Measurements from ENCODE around the gene GYG2. TPM values are rescaled to one million over a fixed set of nuclear protein-coding genes. Genes with fewer than 3 reads are reported as not detected.

GYG2 gene
- total RNA-seq, 4 donors from 2014 or later = 3.2 to 9.6 (median 5.3) TPM

GRCh38 chrX:2870650-2871049, 41.9 kb downstream of the GYG2 start:
- Histone ChIP-seq H3K4me3 (no peak overlapping the region), H3K4me1 (no peaks in the 10 kb centered on the region), H3K9me3 (no peaks in the 10 kb centered on the region), H3K27ac (no peak overlapping the region), H3K27me3 (no peaks in the 10 kb centered on the region), H3K36me3 (no peaks in the 10 kb centered on the region)
- no peak for DNase-seq (ENCODE audit: low spot score in 2 of 2)
- TF ChIP-seq CTCF (IDR thresholded peaks at IDR 0.05) = no peak
- TF ChIP-seq POLR2A (IDR thresholded peaks at IDR 0.05) = no peak
- TF ChIP-seq POLR2AphosphoS5 (IDR thresholded peaks at IDR 0.05) = no peak
- TF ChIP-seq EP300 (IDR thresholded peaks at IDR 0.05) = no peak

- WGBS = 77% methylated on average over 2 of the region's 2 CpGs
- no peak for TF ChIP-seq CTCF (IDR thresholded peaks at IDR 0.05)
- no peak for TF ChIP-seq EP300 (IDR thresholded peaks at IDR 0.05)
- no peak for TF ChIP-seq POLR2AphosphoS5 (IDR thresholded peaks at IDR 0.05)
- TF ChIP-seq POLR2A (IDR thresholded peaks at IDR 0.05) = no peak
Measured at GRCh38 chrX:2871831-2872230, 43.1 kb downstream of the GYG2 start.

GRCh38 chrX:2872671-2873277, 44.0 kb downstream of the GYG2 start:
- Histone ChIP-seq H3K4me3 (no peak overlapping the region), H3K9me3 (no peaks in the 10 kb centered on the region), H3K27me3 (no peaks in the 10 kb centered on the region), H3K4me1 (no peaks in the 10 kb centered on the region), H3K27ac (no peak overlapping the region), H3K36me3 (no peaks in the 10 kb centered on the region)
- WGBS = 88% methylated on average over 7 of the region's 7 CpGs
- no peak for DNase-seq (ENCODE audit: low spot score in 2 of 2)
- TF ChIP-seq POLR2A (IDR thresholded peaks at IDR 0.05) (no peak), CTCF (IDR thresholded peaks at IDR 0.05) (no peak), EP300 (IDR thresholded peaks at IDR 0.05) (no peak), POLR2AphosphoS5 (IDR thresholded peaks at IDR 0.05) (no peak)

More at GRCh38 chrX:2871831-2872230, 43.1 kb downstream of the GYG2 start:
- no peak overlapping the region for H3K27ac ChIP-seq
- no peaks in the 10 kb centered on the region for H3K36me3 ChIP-seq
- DNase-seq (ENCODE audit: low spot score in 2 of 2) = no peak
- H3K4me1 ChIP-seq = no peaks in the 10 kb centered on the region
- no peak overlapping the region for H3K4me3 ChIP-seq
- no peaks in the 10 kb centered on the region for H3K9me3 ChIP-seq
- H3K27me3 ChIP-seq = no peaks in the 10 kb centered on the region

GRCh38 chrX:2874222-2875135, 45.7 kb downstream of the GYG2 start:
- 88% methylated on average over 5 of the region's 5 CpGs for WGBS
- Histone ChIP-seq H3K36me3 (no peaks in the 10 kb centered on the region), H3K4me3 (no peak overlapping the region), H3K9me3 (no peaks in the 10 kb centered on the region), H3K4me1 (no peaks in the 10 kb centered on the region), H3K27ac (no peak overlapping the region), H3K27me3 (no peaks in the 10 kb centered on the region)
- TF ChIP-seq POLR2AphosphoS5 (IDR thresholded peaks at IDR 0.05) (no peak), POLR2A (IDR thresholded peaks at IDR 0.05) (no peak), CTCF (IDR thresholded peaks at IDR 0.05) (no peak), EP300 (IDR thresholded peaks at IDR 0.05) (no peak)
- DNase-seq (ENCODE audit: low spot score in 2 of 2) = no peak

- TF ChIP-seq CTCF (IDR thresholded peaks at IDR 0.05) (no peak), POLR2AphosphoS5 (IDR thresholded peaks at IDR 0.05) (no peak), POLR2A (IDR thresholded peaks at IDR 0.05) (no peak), EP300 (IDR thresholded peaks at IDR 0.05) (no peak)
- Histone ChIP-seq H3K4me3 (no peak overlapping the region), H3K9me3 (no peaks in the 10 kb centered on the region), H3K27me3 (no peaks in the 10 kb centered on the region), H3K4me1 (no peaks in the 10 kb centered on the region), H3K36me3 (no peaks in the 10 kb centered on the region), H3K27ac (no peak overlapping the region)
- 100% methylated on average over 3 of the region's 3 CpGs for WGBS
- DNase-seq (ENCODE audit: low spot score in 2 of 2) = no peak
Measured at GRCh38 chrX:2875136-2875481, 46.4 kb downstream of the GYG2 start.
